Activated CD4-positive, alpha-beta T cell treated with anti-CD3 and anti-CD28 coated beads, Interleukin-2, amount 10 ng/mL, durations not matched to agents 24 days and 14 days (primary cell): ENCODE results near the gene HCRTR2. TPM values are rescaled to one million over a fixed set of nuclear protein-coding genes. Genes with fewer than 3 reads are reported as not detected.
"Not testable (repeated sequence)": the region's sequence is repeated elsewhere in the genome, so short reads cannot be mapped to it uniquely, and the experiment has no call there.

Experiments
- DNase-seq: peaks from one replicate; pipeline ENCODE4 v3.0.0; 2022
- H3K27ac Mint-ChIP-seq: one replicate; pipeline ENCODE4 v1.8.0; 2022; ENCODE audit warnings: mild to moderate bottlenecking, mixed read lengths
- H3K27me3 Mint-ChIP-seq: one replicate; pipeline ENCODE4 v1.8.0; 2022; ENCODE audit warnings: mixed read lengths
- H3K36me3 Mint-ChIP-seq: one replicate; pipeline ENCODE4 v1.8.0; 2022; ENCODE audit warnings: low read depth, mild to moderate bottlenecking, mixed read lengths
- H3K4me1 Mint-ChIP-seq: one replicate; pipeline ENCODE4 v1.8.0; 2021; ENCODE audit warnings: mixed read lengths
- H3K4me3 Mint-ChIP-seq: one replicate; pipeline ENCODE4 v1.8.0; 2022; ENCODE audit warnings: mild to moderate bottlenecking, moderate library complexity, mixed read lengths
- H3K9me3 Mint-ChIP-seq: one replicate; pipeline ENCODE4 v1.8.0; 2021; ENCODE audit warnings: mixed read lengths
- intact Hi-C: fragments of 100-400 bp; cut with micrococcal nuclease; formaldehyde crosslinking; loops from one replicate; pipeline ENCODE4 v1.15.1; 2023
- total RNA-seq: library from RNA; stranded (reverse); gene quantifications from 2 replicates; pipeline ENCODE4 v1.2.3, GENCODE V29; 2022

Gene HCRTR2
- total RNA-seq, 1 donor from 2014 or later = not detected

DNA sequence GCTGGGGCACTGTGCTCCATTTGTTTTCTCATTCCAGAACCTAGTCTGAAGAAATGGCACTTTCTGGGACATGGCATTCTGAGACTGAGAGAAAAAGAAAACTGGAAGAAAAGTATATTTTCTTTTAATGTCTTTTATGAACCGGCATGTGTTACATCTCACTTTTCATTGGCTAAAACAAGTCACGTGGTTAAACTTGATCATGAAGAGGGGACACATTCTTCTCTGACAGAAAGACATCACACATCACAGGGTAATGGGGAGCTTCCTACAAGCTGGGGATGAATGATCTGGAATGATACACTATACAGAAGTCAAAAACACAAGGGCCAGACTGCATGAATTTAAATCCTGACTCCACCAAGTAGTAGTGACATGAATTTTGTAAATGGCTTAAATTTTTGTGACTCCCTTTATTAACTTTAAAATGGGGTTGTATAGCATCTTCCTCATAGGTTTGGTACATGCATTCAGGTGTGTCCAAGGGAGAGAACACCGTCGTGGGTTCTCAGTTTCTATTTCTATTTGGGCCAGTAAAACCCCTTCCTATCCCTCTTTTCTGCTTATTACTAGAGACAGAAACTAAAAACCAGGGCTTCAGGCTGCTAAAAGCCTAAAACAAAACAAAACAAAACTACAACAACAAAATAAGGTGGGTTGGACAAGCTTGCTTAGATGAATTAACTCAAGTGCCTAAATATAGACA, 91.2 kb downstream of the HCRTR2 start:
- no peak overlapping the region for H3K27ac Mint-ChIP-seq
- DNase-seq = no peak
- H3K9me3 Mint-ChIP-seq = no peaks in the 10 kb centered on the region
- no peaks in the 10 kb centered on the region for H3K36me3 Mint-ChIP-seq
- H3K4me3 Mint-ChIP-seq = no peak overlapping the region
- H3K27me3 Mint-ChIP-seq = no peaks in the 10 kb centered on the region
- intact Hi-C loops = no loop called here
- no peaks in the 10 kb centered on the region for H3K4me1 Mint-ChIP-seq

DNA sequence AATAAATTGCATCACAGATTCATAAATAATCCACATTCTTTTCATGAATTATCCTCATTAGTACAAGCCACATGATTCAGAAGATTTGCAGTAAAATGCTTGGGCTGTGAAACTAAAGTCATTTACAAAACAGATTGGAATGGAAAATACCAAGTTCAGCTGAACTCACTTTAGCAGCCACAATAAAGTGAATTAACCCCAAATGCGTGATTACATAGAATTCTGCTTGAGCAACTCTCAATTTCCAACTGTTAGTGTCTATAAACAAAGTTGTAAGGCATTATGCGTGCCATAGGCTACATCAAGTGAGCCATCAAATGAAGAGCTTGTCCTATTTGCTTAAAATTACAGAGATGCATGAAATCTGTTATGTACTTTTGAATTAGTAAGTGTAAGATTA, 92.6 kb downstream of the HCRTR2 start:
- Mint-ChIP-seq H3K4me1 (no peaks in the 10 kb centered on the region), H3K36me3 (no peaks in the 10 kb centered on the region), H3K4me3 (no peak overlapping the region), H3K27ac (no peak overlapping the region), H3K27me3 (no peaks in the 10 kb centered on the region), H3K9me3 (no peaks in the 10 kb centered on the region)
- no peak for DNase-seq
- intact Hi-C loops = no loop called here

DNA sequence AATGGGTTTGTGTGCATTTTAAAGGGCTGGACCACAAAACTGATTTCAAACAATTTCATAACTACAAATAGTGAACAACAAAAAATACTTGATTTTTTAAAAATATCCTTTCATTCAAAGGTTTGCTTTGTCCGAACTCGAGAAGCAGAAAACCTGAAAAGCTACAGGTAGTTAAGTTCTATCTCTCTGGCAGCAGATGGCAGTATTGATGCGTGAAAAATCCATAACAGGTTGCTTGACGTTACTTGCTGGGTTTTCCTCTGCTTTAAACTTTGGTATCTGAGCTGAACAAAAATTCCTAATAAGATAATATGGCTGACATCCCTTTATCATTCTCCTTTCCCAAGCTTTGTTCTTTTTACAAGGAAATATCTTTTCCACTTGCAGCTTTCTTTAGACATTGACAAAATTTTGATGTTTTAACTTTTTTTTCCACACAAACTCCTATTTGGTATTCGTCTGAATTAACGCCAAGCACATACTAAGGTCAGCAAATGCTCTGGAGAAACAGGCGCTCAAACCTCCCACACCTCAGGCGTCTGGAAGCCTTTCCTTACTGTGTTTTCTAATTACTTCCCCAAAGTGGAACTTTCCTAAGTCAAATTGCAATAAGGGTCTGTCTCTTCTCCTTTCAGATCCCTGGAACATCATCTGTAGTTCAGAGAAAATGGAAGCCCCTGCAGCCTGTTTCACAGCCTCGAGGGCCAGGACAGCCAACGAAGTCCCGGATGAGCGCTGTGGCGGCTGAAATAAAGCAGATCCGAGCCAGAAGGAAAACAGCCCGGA, 102.6 kb downstream of the HCRTR2 start:
- Mint-ChIP-seq H3K4me1 (no peaks in the 10 kb centered on the region), H3K27ac (no peak overlapping the region), H3K36me3 (no peaks in the 10 kb centered on the region), H3K4me3 (no peak overlapping the region), H3K9me3 (no peaks in the 10 kb centered on the region), H3K27me3 (no peaks in the 10 kb centered on the region)
- DNase-seq = peak; percentile 58
- intact Hi-C loops = loop anchor here (5.0 kb wide), 1 partner anchor 610 kb away; no protein-coding TSS in a partner anchor

DNA sequence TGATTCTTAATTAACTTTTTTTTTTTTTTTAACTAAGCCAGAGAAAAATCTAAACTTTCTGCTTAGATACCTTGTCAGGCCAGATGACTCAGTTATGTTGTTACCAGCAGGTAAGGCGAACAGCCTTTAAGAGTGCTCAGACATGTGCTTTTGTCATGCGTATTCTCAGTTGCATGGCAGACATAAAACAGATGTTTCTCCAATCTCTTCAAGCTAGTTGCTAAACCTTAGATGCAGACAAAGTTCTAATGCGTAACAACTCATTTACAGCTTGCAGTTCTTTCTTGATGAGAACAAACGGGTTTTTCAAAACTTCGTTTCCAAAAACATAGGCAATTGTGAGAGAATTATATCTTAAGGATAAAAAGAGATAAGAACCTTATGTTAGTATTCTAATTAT, 103.3 kb downstream of the HCRTR2 start:
- H3K9me3 Mint-ChIP-seq = no peaks in the 10 kb centered on the region
- intact Hi-C loops = loop anchor here (5.0 kb wide), 1 partner anchor 610 kb away; no protein-coding TSS in a partner anchor
- no peaks in the 10 kb centered on the region for H3K4me1 Mint-ChIP-seq
- H3K36me3 Mint-ChIP-seq = no peaks in the 10 kb centered on the region
- H3K27ac Mint-ChIP-seq = no peak overlapping the region
- no peak overlapping the region for H3K4me3 Mint-ChIP-seq
- DNase-seq = no peak
- H3K27me3 Mint-ChIP-seq = no peaks in the 10 kb centered on the region

DNA sequence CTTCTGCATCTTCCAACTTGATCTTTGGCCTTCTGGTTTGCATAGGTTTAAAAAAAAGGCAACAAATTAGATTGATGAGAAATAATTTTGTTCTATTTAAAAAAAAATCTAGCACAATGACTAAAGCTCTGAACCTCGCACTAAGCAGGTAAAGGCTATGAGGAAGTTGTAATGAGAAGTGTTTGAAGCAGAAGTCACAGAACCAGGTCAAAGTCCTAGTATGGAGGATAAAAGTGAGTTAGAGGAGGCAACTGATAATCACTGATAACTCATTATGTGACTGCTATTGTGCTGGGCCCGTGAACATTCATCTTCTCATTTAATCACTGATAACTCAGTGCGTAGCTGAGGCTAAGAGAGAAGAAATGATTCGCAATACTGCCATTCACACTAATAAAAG, 106.9 kb downstream of the HCRTR2 start:
- no peak overlapping the region for H3K4me3 Mint-ChIP-seq
- no peak for DNase-seq
- H3K27ac Mint-ChIP-seq = no peak overlapping the region
- H3K9me3 Mint-ChIP-seq = no peaks in the 10 kb centered on the region
- no peaks in the 10 kb centered on the region for H3K27me3 Mint-ChIP-seq
- no peaks in the 10 kb centered on the region for H3K36me3 Mint-ChIP-seq
- H3K4me1 Mint-ChIP-seq = no peaks in the 10 kb centered on the region
- intact Hi-C loops = no loop called here

DNA sequence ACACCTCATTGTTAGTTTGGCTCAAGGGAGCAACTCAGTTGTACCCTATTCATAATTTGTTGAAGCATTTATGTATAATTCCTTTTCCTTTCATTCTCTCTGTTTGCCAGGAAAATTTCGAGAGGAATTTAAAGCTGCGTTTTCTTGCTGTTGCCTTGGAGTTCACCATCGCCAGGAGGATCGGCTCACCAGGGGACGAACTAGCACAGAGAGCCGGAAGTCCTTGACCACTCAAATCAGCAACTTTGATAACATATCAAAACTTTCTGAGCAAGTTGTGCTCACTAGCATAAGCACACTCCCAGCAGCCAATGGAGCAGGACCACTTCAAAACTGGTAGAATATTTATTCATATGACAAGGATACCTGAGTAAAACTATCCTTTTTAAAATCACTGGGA, 107.8 kb downstream of the HCRTR2 start:
- intact Hi-C loops = no loop called here
- no peaks in the 10 kb centered on the region for H3K27me3 Mint-ChIP-seq
- no peak for DNase-seq
- H3K4me3 Mint-ChIP-seq = no peak overlapping the region
- H3K4me1 Mint-ChIP-seq = no peaks in the 10 kb centered on the region
- no peak overlapping the region for H3K27ac Mint-ChIP-seq
- no peaks in the 10 kb centered on the region for H3K36me3 Mint-ChIP-seq
- no peaks in the 10 kb centered on the region for H3K9me3 Mint-ChIP-seq

DNA sequence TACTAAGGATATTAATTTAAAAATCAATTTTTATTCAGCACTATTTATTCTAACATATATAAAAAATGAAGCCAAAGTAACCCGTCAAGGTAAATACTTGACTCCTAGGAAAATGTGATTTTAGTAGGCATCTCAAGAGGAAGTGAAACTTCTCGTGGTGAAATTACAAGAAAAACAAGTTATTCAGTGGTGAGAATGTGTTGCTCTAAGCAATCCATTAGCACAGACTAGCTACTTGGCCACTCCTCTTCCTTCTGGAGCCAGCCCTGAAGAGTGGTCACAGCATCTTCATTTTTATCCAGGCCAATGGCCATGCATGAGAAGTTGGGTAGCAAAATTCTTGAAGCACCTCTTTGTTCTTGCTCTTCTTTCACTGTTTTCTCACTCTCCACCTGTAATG, 112.5 kb downstream of the HCRTR2 start:
- Mint-ChIP-seq H3K27ac (no peak overlapping the region), H3K36me3 (no peaks in the 10 kb centered on the region), H3K9me3 (no peaks in the 10 kb centered on the region), H3K4me3 (no peak overlapping the region), H3K4me1 (no peaks in the 10 kb centered on the region), H3K27me3 (no peaks in the 10 kb centered on the region)
- DNase-seq = no peak
- intact Hi-C loops = no loop called here

DNA sequence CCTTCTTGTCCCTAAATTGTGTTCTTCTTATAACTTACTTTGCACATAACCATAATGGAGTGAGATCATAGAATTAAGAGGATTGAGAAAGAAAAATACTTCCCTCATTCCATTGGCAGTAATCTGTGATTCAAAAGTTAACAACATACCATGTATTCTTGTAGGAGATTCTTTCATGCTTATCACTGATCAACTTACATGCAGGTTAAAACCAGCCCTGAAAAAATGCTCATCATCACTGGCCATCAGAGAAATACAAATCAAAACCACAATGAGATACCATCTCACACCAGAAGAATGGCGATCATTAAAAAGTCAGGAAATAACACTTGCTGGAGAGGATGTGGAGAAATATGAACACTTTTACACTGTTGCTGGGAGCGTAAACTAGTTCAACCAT, 116.4 kb downstream of the HCRTR2 start:
- no peak overlapping the region for H3K27ac Mint-ChIP-seq
- DNase-seq = no peak
- H3K9me3 Mint-ChIP-seq = no peaks in the 10 kb centered on the region
- no peaks in the 10 kb centered on the region for H3K36me3 Mint-ChIP-seq
- intact Hi-C loops = no loop called here
- H3K4me3 Mint-ChIP-seq = no peak overlapping the region
- H3K4me1 Mint-ChIP-seq = no peaks in the 10 kb centered on the region
- H3K27me3 Mint-ChIP-seq = no peaks in the 10 kb centered on the region

DNA sequence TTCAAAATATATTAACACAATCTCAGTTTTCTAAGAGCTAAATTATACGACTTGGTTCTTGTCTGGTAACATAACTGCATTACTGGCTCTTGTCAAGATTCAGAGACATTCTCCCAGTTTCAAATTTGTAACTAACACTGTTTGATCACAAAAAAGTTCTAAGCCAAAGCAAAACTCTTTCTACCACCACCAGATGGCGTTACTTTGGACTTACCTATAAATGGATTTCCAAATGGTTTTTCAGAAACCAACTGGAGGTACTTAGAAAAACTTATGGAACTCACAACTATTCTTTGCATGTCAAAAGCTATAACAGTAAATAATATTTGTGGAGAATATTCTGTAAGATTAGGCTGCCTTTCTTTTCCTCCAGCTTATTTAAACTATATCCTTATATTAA, 118.8 kb downstream of the HCRTR2 start:
- no peaks in the 10 kb centered on the region for H3K27me3 Mint-ChIP-seq
- H3K36me3 Mint-ChIP-seq = no peaks in the 10 kb centered on the region
- no peak overlapping the region for H3K4me3 Mint-ChIP-seq

DNA sequence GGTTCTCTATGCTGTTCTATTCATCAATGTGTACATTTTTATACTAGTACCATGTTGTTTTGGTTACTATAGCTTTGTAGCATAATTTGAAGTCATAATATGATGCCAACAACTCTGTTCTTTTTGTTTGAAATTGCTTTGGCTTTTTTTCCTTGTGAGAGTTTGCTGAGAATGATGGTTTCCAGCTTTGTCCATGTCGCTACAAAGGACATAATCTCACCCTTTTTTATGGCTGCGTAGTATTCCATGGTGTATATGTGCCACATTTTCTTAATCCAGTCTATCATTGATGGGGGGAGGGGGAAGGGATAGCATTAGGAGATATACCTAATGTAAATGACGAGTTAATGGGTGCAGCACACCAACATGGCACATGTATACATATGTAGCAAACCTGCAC, 122.9 kb downstream of the HCRTR2 start:
- H3K4me3 Mint-ChIP-seq, intact Hi-C loops, DNase-seq, H3K27ac Mint-ChIP-seq, H3K36me3 Mint-ChIP-seq, H3K4me1 Mint-ChIP-seq, H3K27me3 Mint-ChIP-seq, H3K9me3 Mint-ChIP-seq: not testable (repeated sequence)

More for the DNA sequence above, 118.8 kb downstream of the HCRTR2 start:
- intact Hi-C loops = no loop called here
- no peak for DNase-seq
- Mint-ChIP-seq H3K27ac (no peak overlapping the region), H3K4me1 (no peaks in the 10 kb centered on the region), H3K9me3 (no peaks in the 10 kb centered on the region)

DNA sequence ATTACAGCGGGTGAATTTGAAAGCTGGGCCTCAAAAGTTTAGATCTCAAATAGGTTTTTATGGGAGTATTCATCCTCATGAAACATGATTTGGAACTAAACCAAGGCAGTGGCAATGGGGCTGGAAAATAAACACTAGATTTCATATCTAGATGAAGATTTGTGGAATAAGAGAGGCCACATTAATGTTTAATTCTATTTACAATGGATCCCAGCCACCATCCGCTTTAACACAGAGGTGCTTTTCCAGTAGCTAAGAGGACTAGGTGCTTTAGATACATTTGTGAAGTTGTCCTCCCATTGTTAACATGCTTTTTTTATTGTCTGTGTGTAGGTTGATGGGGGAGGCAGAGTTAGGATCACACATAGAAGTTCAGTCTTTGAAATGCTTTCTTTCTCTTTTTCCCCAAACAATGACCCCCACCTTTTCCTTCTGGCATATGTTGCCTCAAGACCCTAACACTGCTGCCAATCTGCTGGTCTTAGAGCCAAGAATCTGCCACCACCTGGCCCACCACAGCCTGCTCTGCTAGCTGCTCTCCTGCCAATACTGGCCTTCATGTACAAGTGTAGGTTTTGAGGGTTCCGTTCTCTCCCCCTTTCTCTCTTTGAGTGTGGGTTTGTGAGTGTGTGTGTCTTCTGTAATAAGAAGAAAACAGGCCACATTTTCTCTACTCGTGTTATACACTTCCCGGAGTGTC, 125.1 kb downstream of the HCRTR2 start:
- no peak for DNase-seq
- Mint-ChIP-seq H3K4me3 (no peak overlapping the region), H3K36me3 (no peaks in the 10 kb centered on the region), H3K4me1 (no peaks in the 10 kb centered on the region), H3K27me3 (no peaks in the 10 kb centered on the region), H3K27ac (no peak overlapping the region), H3K9me3 (no peaks in the 10 kb centered on the region)
- intact Hi-C loops = no loop called here

DNA sequence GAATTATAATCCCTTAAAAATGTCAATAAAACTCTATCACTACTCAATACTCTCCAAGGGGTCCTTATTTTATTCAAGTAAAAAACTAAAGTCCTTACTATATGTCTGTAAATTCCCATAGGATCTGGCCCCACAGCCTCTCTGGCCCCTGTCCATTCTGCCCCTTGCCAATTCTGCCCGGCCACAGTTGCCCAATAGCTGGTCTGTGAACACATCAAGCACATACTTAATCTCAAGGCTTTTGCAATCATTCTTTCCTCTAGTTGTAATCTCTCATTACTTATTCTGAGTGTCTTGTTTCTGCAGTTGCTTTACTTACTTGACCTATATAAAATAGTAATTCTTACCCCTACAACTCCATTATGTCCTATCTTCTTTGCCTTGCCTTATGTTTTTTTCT, 130.4 kb downstream of the HCRTR2 start:
- DNase-seq = no peak
- no peaks in the 10 kb centered on the region for H3K4me1 Mint-ChIP-seq
- H3K4me3 Mint-ChIP-seq = no peak overlapping the region
- intact Hi-C loops = no loop called here
- H3K27me3 Mint-ChIP-seq = no peaks in the 10 kb centered on the region
- H3K27ac Mint-ChIP-seq = no peak overlapping the region
- H3K9me3 Mint-ChIP-seq = no peaks in the 10 kb centered on the region
- no peaks in the 10 kb centered on the region for H3K36me3 Mint-ChIP-seq

DNA sequence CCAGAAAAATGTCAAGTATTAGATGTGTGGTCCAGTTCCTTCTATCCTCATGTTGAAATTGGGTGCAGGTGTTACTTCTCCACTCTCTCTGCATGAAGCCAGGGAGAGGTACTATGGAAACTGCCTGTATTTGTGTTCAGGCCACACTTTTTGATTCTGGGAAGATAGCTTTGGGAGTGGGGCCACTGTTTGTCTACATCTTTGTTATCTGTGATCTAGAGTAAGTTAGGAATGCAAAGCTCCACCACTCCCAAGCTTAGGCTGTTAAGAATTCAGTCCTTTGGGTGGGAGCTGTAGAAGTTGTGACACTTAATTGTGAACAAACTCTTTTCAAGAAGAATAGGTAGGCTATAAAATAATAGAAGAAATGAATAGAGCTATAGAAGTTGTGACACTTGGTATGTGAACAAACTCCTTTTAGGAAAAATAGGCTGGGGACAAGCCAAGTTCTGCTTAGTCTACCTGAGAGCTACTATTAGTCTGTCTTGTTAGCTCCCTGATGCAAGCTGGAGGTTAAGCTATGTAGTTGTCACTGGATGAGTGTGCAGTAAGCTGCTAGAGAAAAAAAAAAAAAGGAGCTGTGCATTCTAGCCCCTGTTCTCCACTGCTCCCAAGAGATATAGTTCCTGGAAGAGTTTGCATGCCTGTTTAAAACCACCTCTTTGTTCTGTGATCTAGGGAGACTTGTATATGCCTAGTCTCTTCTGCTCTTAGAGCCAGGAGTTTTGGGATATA, 145.8 kb downstream of the HCRTR2 start:
- H3K36me3 Mint-ChIP-seq = no peaks in the 10 kb centered on the region
- H3K4me1 Mint-ChIP-seq = no peaks in the 10 kb centered on the region
- no peak for DNase-seq
- no peak overlapping the region for H3K27ac Mint-ChIP-seq
- no peak overlapping the region for H3K4me3 Mint-ChIP-seq
- no peaks in the 10 kb centered on the region for H3K27me3 Mint-ChIP-seq
- intact Hi-C loops = no loop called here
- peaks cover 3% of the 10 kb centered on the region for H3K9me3 Mint-ChIP-seq

DNA sequence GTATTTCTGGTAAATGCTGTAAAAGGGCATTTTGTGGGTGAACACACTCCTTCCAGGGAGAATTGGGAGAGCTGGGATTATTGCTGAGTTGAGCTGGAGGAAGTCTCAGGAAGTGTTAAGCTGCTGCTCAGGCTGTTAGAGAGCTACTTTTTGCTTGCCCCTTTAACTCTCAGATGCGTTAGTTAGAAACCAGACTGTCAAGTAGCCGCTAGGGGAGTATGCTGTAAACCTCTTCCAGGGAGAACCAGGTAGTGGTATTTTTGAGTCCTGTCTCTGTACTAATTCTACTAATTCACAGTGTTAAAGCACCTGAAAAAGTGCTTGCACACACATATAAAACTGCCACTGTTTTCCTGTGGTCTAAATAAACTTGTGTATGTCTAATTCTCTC, 146.4 kb downstream of the HCRTR2 start:
- H3K9me3 Mint-ChIP-seq = peaks cover 3% of the 10 kb centered on the region
- DNase-seq = no peak
- no peaks in the 10 kb centered on the region for H3K4me1 Mint-ChIP-seq
- H3K27ac Mint-ChIP-seq = no peak overlapping the region
- H3K27me3 Mint-ChIP-seq = no peaks in the 10 kb centered on the region
- no peaks in the 10 kb centered on the region for H3K36me3 Mint-ChIP-seq
- intact Hi-C loops = no loop called here
- H3K4me3 Mint-ChIP-seq = no peak overlapping the region
